NK-92 (cell line): ENCODE data around the gene KLHL26.

ENCODE experiments used
- DNase-seq: peaks from one replicate; lab custom pipeline; 2025; ENCODE audit not compliant: unreplicated experiment; lab: John Stamatoyannopoulos, UW

The KLHL26 gene

DNA sequence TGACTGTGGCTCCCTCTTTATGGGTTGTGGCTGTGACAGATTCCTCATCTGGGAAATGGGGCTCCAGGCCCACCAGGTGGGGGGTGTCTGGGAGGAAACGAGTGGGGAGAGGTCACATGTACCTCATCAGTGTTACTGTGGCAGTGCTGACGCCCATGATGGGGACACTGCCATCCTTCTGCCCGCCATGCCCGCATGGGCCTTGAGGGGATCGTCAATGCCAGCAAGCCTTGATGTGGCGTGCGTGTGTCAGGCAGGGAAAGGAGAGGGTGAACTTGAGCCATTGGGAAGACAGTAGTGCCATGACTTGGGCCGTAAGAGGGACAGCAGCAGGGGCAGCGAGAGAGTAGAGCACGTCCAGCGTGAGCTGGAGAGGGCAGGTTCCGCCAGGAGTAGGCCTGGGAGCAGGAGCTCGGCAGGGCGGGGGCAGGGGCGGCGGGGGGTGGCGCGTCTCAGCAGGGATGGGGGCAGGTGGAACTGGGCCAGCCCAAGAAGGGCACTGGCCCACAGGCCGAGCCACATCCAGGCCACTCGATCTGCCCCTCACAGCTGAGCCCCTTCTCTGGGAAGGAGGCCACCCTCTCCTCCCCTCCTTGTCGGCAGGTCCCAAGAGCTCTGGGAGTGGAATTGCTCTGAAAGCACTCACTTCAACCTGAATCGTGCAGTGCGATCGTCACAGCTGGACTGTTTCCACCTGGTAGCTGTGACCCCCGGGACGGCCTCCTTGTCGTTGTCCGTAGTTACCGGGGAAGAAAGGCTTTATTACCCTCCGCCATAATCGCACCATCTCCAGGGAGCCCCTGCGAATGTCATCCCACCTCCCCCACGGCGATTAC is 9.9 kb downstream of the KLHL26 start:
- no peak for DNase-seq

DNA sequence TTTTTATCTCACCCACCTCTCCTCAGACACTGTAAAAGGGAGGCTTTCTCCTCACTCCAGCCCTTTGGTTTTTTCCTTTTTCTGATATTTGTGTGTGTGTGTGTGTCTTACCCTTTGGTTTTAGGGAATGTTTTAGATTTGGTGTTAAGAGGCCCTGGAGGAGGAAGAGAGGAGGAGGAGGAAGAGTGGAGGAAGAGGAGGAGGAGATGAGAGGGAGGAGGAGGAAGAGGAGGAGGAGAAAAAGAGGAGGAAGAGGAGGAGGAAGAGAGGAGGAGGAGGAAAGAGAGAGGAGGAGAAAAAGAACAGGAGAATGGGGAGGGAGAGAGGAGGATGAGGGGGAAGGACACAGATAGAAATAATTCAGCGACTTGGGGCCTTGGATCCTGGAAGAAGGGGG is 10.5 kb downstream of the KLHL26 start:
- DNase-seq, result no peak

DNA sequence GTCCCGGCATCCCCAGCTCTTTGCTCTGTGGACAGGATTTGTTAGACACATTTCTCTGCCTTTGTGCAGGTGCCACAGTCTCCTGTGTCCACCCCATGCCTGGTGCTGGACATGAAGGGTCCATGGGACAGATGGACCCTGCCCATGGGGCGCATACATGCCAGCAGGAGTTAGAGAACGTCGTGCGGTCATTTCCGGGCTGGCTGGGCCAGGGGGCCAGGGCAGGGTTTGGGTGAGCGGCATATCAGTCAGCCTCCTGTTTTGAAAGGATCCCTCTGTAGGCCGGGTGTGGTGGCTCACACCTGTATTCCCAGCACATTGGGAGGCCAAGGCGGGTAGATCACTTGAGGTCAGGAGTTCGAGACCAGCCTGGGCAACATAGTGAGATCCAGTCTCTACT is 11.0 kb downstream of the KLHL26 start:
- no peak for DNase-seq

DNA sequence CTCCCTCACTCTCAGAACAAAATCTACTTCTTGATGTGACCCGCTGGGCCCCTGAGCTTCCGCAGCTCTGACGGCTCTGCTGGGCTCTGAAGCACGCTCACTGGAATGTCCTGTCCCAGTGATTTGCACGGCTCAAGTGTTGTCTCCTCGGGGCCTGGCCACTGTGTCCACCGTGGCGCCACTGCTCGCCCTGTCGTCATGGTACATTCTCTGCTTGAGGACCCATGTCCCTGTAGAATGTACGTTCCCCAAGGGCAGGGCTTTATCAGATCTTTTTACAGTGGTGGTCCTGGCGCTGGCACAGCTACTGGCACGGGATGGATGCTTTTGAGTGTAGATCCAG is 12.1 kb downstream of the KLHL26 start:
- no peak for DNase-seq

DNA sequence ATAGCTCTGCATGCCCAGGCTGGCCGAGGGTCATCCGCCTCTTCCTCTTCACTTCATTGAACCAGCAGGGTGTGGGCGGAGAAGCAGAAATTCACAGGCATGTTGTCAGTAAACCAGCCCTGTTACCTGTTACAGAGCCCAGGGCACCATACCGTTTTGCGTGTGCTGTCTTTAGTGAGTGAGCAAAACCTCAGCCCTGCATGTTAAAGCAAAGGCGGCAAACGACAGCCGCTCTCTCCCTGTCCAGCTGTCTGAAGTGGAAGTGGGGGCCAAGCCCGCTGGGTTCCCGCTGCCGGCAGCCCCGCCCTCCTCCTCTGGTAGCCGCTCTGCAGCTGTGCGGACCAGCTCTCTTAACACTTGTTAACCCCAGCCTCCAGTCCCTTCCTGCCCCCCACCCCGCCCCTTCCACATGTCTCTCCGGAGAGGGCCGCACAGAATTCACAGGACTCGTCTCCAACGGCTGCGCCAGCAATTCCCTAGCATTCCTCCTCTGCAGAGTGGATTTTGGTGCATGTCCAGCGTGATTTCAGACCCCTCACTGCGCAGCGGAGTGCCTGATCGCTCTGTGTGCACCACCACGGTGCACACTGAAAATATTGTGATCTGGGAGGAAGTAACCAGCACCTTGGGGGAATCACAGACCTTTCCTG is 12.7 kb downstream of the KLHL26 start:
- DNase-seq, result no peak

DNA sequence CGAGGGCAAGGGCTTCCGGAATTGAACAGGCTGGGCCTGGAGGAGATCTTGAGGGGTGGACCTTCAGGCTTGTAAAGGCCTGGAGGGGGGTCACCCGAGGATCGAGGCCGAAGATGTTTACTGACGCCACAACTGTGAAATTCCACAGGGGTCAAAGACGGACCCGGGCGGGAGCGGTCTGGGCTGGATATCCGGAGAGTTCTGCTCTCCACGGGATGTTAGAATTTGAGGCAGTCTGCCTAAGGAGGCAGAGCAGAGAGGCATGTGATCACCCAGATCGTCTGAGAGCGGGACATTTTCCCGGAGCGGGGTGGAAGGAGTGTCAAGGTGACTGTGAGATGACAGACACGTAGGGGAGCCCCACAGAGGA is 13.2 kb downstream of the KLHL26 start:
- no peak for DNase-seq

DNA sequence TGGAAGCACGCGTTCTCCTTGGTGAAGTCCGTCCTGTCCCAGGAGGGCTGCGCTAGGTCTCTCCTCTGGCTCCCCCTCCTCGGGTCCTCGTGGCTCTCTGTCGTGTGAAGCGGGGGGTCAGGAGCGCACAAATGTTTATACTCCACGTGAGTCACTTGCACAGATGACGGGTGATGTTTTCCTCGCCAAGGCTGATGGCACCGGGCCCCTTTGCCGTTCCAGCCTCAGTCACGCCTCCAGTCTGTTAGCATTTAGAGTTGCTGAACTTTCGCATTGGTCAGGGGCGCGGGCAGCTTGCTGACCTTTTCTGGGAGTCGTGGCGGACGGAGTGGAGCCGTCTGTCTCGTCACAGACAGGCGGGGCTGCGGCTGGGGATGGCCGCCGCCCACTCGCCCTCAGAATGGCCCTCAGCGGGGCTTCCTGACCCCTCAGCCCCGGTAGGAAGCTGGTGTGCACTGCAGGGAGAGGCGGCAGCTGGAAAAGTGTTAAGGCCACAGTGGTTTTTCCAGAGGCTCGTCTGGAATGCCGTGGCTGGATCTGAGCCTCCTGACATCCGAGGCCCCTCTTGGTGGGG is 13.7 kb downstream of the KLHL26 start:
- no peak for DNase-seq

DNA sequence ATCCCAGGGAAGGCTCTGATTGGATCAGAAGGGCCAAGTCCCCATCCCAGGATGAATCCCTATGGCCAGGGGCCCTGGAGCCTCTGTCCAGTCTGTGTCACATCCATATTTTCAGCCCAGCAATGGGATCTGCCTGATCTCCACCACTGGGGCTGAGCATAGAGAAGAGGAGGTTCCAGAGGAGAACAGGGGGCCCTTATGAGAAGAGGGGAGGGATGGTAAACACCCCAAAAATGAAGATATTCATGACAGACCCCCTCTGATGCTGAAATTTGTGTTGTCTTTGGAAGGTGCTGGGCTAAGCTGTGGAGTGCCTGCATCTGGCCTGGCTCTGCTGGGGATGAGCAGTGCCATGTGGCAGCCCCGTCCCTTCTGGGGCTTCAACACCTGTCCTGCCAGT is 14.5 kb downstream of the KLHL26 start:
- no peak for DNase-seq

DNA sequence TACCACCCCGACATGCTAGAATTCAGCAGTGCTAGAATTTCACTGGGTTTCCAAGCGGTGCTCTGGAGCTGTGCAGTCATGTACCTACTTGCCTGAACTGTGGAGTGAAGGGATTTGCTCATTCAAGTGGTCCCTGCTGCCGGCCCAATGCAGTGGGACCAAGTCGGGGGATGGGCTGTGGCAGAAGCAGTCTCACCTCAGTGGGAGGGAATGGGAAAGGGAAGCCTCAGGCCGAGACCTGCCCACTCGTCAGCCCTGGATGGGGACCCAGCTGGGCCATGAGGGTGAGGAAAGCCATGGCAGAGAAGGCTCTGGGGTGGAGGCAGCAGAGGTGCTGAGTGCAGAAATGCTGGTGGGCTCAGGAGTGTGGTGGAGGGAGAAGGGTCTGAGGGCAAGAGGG is 14.9 kb downstream of the KLHL26 start:
- DNase-seq, result no peak

DNA sequence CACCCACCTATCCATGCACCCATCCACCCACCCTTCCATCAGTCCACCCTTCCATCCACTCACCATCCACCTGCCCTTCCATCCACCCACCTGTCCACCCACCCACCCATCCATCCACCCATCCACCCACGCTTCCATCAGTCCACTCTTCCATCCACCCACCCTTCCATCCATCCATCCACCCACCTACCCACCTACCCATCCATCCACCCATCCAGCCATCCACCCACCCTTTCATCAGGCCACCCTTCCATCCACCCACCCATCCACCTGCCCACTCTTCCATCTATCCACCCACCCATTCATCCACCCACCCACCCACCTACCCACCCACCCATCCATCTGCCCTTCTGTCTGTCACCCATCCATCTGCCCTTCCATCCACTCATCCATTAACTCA is 17.0 kb downstream of the KLHL26 start:
- DNase-seq, result no peak

DNA sequence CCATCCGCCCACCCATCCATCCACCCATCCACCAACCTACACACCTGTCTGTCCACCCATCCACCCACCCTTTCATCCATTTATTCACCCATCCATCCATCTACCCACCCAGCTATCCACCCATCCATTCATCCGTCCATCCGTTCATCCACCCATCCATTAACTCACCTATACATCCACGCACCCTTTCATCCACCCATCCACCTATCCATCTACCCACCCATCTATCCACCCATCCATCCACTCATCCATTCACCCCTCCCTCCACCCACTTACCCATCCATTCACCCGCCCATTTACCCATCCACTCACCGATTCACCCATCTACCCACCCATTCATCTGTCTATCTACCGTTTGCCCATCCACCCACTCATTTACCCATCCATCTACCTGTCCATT is 17.6 kb downstream of the KLHL26 start:
- DNase-seq, result no peak

DNA sequence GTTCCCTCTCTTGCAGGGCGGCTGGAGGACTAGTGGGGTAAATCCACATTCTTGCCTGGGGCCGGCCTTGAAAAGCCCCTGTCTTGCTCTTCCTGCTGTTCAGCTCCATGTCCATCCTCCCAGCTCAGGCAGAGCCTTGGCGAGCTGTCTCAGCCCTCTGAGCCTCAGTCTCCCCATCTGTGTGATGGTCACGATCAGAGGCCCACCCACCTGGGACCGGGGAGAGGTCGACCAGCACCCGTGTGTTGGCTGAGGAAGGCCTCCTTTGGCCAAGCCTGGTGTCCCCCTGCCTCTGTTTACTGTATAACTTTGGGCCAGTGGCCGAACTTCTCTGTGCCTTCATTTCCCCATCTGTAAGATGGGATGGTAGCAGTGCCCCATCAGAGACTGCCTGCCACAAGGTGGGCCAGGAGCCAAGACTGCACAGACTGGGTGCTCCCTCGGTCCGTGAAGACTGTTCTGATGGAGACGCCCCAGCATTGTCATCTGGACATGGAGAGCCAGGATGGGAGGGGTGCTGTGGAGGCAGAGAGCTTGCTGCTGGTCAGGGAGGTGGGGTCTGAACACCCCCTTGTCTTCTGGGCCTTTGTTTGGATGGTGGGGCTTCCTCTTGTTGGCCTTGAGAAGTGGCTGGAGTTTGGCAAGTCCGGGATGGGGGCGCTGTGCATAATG is 18.5 kb downstream of the KLHL26 start:
- DNase-seq, result no peak

DNA sequence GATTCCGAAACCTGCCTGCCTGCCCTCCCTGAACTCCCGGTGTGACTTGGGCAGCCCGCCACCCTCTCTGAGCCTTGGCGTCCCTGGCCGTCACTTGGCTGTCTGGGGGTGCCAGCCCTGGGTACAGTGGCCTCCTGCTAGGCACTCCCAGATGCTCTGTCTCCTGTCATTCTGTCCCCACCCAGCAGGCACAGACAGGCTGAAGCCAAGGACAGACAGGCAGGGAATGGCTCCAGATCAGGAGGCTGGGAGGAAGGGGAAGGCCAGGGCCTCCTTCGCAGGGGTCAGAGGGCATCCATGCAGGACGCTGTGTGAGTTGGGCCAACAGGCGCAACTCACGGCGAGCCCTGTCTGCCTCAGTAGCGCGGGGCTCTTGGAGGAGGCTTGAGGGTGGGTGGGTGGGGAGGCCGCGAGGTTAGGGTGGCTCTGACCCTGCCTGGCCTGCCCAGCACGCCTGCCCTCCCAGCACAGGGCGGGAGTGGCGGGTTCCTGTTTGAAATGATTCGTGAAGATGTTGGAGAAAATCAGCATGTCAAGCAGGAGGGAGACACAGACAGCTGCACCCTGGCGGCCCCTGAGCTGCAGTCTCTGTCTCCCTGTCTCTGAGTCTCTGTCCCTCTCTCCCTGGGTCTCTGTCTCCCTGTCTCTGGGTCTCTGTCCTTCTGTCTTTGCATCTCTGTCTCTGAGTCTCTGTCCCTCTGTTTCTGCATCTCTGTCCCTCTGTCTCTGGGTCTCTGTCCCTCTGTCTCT is 19.7 kb downstream of the KLHL26 start:
- DNase-seq, result no peak

DNA sequence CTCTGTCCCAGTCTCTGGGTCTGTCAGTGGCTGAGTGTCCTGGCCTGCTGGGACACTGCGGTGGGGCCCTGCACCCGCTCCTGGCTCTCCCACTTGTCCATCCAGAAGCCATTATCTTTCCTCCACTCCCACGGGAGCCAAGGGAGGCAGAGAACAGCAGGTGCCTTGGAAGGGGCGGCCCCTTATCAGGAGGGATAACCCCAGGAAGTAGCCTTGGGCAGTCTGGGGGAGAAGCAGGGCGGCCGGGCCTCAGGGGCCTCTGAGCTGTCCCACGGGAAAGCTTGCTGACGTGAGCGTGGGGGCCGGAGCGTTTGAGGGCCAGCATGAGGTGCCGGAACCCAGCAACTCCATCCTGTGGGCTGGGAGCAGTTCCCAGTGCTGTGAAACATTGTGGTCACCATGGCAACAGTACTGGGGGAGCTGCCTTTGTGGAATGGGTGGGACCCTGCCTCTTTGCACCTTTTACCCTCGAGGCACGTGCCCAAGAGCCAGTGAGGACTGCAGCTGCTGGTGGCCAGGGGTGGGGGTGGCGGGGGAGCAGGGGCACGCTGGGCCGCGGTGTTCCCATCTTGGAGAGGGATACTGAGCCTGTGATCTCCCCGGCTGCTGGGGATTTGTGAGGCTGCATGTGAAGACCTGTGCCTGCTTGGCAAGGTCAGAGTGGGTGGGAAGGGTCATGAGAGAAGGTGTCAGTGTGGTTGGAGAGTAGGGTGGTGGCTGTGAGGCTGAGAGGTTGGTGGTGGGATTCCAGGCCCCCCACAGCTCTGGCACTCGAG is 20.9 kb downstream of the KLHL26 start:
- DNase-seq, result no peak

DNA sequence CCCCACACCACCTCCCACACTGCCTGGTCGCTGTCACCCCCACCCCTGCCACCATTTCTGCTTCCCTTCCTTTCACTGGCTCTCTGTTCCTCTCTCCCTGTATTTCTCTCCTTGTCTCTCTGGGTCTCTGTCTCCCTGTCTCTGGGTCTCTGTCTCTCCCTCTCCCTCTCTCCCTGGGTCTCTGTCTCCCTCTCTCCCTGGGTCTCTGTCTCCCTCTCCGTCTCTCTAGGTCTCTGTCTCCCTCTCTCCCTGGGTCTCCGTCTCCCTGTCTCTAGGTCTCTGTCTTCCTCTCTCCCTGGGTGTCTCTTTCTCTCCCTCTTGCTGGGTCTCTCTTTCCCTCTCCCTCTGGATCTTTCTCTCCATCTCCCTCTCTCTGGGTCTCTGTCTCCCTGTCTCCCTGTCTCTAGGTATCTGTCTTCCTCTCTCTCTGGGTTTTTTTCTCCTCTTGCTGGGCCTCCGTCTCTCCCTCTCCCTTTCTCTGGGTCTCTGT is 21.6 kb downstream of the KLHL26 start:
- no peak for DNase-seq

DNA sequence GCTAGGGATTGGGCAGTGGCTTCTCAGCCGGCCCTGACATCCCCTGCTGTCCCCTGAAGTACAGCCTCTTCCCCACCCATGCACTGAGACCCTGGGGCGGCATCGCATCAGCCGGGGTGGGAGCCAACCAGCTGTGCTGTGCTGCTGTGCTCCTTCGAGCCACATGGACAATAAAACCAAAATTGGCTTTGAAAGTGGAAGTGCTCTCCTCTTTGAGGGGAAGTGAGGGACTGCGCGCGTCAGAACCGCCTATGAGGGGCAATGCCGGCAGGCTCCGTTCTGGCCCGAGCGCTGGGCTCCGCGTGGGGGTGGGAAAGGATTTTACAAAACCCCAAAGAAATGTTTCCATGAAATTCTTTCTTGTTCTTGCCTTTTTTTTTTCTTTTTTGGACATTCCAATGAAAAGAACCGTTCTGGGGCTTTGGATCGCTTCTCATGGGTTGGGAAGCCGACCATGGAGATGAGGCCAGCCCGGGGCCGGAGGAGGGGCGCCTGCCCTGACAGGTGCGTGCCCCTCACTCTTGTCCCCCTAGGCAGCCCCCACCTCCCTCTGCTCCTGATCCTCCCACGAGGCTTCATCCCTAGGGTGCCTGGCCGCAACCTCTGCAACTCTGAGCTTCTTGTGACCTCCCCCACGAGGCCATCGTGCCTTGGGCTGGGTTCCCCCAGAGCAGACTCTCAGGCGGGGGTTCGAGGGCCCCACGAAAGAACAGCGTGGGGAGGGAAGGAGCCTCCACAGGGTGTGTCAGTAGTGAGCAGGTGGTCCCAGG is 22.6 kb downstream of the KLHL26 start:
- DNase-seq, result no peak

DNA sequence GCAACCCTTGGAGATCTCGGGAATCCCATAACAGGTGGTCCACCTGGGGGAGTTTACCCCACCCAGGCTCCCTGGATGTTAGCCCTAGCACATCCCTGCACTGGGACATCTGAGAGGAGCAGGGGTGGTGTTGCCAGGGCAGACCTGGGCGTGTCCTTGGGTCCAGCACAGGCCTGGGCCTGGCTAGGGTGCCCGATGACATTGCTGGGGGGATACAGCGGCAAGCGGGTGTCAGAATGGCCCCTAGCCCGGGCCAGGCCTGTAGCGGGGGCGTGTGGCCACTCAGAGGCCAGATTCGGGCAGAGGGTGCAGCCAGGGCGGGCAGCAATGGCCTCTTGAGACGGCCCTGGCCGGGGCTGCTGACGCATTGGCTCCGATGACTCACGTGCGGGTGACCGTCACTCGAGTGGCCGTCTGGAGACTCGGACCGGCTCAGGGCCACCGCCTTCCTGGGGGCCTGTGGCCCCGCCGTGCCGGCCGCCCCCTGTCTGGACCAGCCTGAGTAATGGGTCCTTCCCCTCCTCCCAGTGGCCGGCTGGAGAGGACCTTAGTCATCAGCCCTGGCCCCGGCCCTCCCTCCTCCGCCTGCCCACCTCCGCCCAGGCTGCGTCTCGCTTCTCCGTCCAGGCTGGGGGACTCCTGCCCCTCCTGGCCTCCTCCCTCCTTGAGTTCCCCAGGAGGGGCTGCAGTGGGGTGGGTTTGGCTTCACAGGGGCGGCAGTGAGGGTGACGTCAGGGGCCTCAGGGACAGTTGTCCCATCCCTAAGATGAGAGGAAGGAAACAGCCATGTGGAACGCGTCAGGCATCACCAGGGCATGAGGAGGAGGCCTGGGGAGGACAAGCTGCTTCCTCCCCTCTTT is 23.5 kb downstream of the KLHL26 start:
- DNase-seq, result no peak

DNA sequence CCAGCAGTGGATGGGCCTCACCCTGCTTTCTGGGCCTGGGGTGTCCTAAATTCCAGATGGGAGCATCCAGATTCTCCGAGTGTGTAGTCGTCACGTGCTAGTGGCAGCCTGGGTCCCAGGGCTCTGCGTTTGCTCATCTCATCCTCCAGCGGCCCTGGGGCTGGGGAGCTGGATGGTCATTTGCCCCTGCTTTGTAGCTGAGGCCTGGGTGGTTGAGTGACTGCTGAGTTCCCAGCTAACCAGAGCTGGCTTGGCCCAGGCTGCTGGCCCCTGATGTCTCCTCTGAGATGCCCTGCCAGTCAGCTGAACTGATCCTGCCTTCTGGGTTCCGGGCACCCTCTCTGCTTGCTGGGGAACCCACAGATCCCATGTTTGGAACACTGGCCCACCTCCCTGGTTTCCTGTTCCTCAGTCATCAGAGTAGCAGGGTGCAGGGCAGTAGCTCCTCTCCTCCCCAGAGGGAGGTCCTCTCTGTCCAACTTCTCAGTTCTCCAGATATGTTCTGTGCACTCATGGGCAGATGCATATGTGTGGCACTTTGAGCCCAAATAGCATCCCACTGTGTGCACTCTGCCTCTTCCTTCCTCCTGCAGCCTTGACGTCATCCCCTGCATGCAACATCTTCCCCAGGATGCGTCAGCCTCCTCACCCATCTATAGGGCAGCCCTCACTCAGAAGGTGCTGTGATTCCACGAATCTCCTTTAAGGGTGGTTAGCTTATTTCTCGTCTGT is 24.3 kb downstream of the KLHL26 start:
- no peak for DNase-seq
